ENCODE measurements around the gene DBR1.

GRCh38 chr3:138186803-138187295, 12.1 kb upstream of the DBR1 start:
- TF ChIP-seq, protein P1, sequence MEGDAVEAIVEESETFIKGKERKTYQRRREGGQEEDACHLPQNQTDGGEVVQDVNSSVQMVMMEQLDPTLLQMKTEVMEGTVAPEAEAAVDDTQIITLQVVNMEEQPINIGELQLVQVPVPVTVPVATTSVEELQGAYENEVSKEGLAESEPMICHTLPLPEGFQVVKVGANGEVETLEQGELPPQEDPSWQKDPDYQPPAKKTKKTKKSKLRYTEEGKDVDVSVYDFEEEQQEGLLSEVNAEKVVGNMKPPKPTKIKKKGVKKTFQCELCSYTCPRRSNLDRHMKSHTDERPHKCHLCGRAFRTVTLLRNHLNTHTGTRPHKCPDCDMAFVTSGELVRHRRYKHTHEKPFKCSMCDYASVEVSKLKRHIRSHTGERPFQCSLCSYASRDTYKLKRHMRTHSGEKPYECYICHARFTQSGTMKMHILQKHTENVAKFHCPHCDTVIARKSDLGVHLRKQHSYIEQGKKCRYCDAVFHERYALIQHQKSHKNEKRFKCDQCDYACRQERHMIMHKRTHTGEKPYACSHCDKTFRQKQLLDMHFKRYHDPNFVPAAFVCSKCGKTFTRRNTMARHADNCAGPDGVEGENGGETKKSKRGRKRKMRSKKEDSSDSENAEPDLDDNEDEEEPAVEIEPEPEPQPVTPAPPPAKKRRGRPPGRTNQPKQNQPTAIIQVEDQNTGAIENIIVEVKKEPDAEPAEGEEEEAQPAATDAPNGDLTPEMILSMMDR (IDR thresholded peaks at IDR 0.05) = no peak
- no peak for TF ChIP-seq EP300 (IDR thresholded peaks at IDR 0.05)
